ENCODE measurements around the gene ZNF714.

Gene ZNF714

GRCh38 chr19:21082011-21082975 is at the start of gene ZNF714:
ZNF714 (plus strand) TSS chr19:21082203; CDS start chr19:21098269, 16,066 bp downstream.
- DNase-seq (ENCODE audit: low read depth in 2 of 2), result peak; percentile 49 to 58

GRCh38 chr19:21045028-21045427 is 37.0 kb upstream of the ZNF714 start:
- no peak for DNase-seq (ENCODE audit: low read depth in 2 of 2)

DNA sequence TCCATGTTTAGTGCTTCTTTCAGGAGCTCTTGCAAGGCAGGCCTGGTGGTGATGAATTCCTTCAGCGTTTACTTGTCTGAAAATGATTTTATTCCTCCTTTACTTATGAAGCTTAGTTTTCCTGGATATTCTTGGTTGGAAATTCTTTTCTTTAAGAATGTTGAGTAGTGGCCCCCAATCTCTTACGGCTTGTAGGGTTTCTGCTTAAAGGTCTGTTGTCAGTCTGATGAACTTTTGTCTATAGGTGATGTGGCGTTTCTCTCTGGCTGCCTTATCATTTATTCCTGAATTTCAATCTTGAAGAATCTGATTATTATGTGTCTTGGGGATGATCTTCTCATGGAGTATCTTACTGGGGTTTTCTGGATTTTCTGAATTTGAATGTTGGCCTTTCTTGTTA is 35.5 kb upstream of the ZNF714 start:
- DNase-seq (ENCODE audit: low read depth in 2 of 2), result no peak

DNA sequence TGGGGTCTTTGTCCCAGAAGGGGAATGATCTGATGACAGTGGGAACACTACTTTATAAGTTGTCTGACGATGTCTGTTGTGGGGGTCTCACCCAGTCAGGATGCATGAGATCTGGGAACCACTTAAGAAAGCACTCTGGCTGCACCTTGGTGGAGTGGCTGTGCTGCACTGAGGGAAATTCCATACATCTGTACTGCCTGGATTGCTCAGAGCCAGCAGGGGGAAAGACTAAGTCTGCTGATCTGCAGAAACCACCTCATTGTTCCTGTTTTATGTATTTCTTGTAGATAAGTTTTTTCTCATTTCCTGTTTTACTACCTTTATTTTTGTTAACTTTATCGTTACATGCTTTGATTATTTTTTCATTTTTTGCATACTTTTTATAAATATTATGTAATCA is 34.3 kb upstream of the ZNF714 start:
- DNase-seq (ENCODE audit: low read depth in 2 of 2), result no peak

GRCh38 chr19:21052902-21053301 is 29.1 kb upstream of the ZNF714 start:
- no peak for DNase-seq (ENCODE audit: low read depth in 2 of 2)

DNA sequence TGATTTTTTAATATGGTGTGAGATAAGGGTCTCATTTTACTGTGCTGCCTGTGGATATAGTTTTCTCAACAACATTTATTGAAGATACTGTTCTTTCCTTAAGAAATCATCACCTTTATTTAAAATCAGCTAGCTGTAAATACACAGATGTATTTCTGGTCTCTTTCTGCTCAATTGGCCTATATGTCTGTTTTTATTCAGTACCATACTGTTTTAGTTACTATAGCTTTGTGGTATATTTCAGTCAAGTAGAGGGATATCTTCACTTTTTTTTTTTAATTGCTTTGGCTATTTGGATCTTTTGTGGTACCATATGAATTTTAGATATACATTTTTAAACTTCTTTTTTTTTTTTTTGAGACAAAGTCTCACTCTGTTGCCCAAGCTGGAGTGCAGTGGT is 16.7 kb upstream of the ZNF714 start:
- no peak for DNase-seq (ENCODE audit: low read depth in 2 of 2)

GRCh38 chr19:21084343-21084742 is 2.3 kb downstream of the ZNF714 start:
- no peak for DNase-seq (ENCODE audit: low read depth in 2 of 2)

GRCh38 chr19:21087871-21088270 is 5.9 kb downstream of the ZNF714 start:
- no peak for DNase-seq (ENCODE audit: low read depth in 2 of 2)

- no peak for DNase-seq (ENCODE audit: low read depth in 2 of 2)
Measured at GRCh38 chr19:21092109-21092508, 10.1 kb downstream of the ZNF714 start.

GRCh38 chr19:21094347-21095025 is 12.5 kb downstream of the ZNF714 start:
- DNase-seq (ENCODE audit: low read depth in 2 of 2), result no peak

- DNase-seq (ENCODE audit: low read depth in 2 of 2), result no peak
Measured at GRCh38 chr19:21098291-21098690, 16.3 kb downstream of the ZNF714 start.

- no peak for DNase-seq (ENCODE audit: low read depth in 2 of 2)
Measured at GRCh38 chr19:21101521-21102242, 19.7 kb downstream of the ZNF714 start.

DNA sequence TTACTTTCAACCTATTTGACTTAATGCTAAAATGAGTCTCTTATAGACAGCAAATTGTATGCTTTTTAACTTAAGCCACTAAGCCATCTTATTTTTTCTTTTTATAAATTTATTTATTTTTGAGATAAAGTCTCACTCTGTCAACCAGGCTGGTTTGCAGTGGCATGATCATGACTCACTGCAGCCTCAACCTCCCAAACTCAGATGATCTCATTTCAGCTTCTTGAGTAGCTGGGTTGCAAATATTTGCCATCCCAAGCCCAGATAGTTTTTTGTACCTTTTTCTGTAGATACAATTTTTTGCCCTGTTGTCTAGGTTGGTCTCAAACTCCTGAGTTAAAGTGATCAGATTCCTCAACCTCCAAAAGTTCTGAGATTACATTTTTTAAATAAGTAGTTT is 27.1 kb downstream of the ZNF714 start:
- DNase-seq (ENCODE audit: low read depth in 2 of 2), result no peak

GRCh38 chr19:21110183-21110582 is 28.2 kb downstream of the ZNF714 start:
- DNase-seq (ENCODE audit: low read depth in 2 of 2), result no peak

- no peak for DNase-seq (ENCODE audit: low read depth in 2 of 2)
Measured at GRCh38 chr19:21115430-21115829, 33.4 kb downstream of the ZNF714 start.

GRCh38 chr19:21117041-21117907 is 35.3 kb downstream of the ZNF714 start:
- DNase-seq (ENCODE audit: low read depth in 2 of 2), result no peak

DNA sequence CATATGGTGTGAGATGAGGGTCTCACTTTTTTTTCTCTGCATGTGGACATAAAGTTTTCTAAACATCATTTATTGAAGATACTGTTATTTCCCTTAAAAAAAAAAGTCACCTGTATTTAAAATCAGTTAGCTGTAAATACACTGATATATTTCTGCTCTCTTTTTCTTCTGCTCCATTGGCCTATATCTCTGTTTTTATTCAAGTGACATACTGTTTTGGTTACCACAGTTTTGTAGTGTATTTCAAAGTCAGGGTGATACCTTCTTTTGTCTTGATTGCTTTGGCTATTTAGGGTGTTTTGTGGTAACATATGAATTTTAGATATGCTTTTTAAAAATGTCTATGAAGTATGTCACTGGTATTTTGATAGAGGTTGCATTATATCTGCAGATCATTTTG is 44.1 kb downstream of the ZNF714 start:
- DNase-seq (ENCODE audit: low read depth in 2 of 2), result no peak

DNA sequence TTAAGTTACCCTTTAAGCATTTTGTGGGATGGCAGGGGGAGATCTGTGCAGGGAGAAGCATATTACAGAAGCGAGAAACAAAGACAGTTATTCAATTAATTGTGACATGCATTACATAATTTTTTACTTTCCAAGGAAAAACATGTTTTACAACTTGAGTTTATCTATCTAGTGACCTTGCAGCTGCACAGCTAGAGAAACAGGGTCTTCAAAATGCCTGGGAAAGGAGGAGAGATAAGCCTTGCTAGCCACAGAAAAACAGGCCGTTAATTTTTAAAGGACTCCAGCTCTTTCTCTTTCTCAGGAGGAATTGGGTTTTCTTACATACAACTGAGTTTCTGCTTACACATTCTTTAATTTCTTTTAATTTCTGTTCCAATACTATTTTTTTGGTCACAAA is 45.0 kb downstream of the ZNF714 start:
- DNase-seq (ENCODE audit: low read depth in 2 of 2), result no peak

DNA sequence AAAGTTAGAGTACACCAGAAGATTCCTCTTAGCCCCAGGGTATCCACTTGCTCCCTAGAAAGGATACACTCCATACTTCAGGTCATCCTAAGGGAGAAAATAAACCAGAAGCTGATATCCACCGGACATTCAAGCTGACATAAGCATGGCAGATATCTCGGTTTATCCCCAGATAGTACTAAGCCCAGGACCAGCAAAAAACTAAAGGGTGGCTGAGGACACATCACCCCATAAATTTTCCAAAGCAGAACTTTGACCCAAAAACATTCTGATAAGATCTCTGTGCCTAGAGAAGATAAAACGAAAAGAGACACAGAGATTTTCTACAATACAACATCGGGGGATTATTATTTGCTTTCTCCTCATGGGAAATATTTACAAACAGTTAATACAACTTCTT is 45.9 kb downstream of the ZNF714 start:
- DNase-seq (ENCODE audit: low read depth in 2 of 2), result no peak

DNA sequence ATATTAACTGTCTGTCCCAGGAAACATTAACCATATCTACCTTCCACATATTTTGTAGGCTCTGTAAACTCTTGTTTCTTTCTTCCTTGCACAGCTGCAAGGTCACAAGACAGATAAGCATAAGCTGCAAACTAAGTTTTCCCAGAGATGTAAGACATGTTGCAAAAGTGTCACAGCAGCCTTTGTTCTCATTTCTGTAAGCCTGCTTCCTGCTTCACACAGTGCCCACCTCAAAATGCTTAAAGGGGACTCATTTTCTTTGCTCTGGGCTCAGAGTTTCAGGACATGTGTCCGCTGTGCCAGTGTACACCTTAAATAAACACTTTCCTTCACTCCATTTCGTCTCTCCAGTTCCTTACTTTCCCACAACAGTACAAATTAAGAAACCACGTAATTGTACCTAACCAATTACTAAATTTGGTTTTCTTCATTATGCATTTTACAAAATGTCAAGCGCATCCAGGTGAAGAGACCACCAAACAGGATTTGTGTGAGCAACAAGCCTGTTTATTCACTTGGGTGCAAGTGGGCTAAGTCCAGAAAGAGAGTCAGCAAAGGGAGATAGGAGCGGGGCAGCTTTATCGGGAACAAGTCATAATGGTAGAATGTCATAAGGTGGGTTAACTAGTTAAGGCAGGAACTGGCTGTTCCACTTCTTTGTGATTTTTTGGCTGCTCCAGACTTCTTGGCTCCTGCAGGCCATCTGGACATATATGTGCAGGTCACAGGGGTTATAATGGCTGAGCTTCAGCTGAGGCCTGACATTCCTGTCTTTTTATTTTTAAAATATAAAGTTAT is 47.1 kb downstream of the ZNF714 start:
- DNase-seq (ENCODE audit: low read depth in 2 of 2), result no peak

Data from stimulated activated CD4-positive, alpha-beta T cell treated with anti-CD3 and anti-CD28 coated beads, Interleukin-1b, Interleukin-23, amount 100 ng/mL, for 1 hour (primary cell).